ENCODE measurements around the gene OCA2.

The OCA2 gene

GRCh38 chr15:27764339-27764738 lies 334.8 kb downstream of the OCA2 start:
- no peak overlapping the region for H3K4me3 ChIP-seq (ENCODE audit: control insufficient read depth, low read depth, low read length)
- TF ChIP-seq CTCF (conservative IDR thresholded peaks at IDR 0.05; ENCODE audit: control insufficient read depth, insufficient read depth, low read depth, low read length), result no peak
- no peak for DNase-seq (ENCODE audit: low read depth)

GRCh38 chr15:27763514-27763913 lies 335.6 kb downstream of the OCA2 start:
- TF ChIP-seq CTCF (conservative IDR thresholded peaks at IDR 0.05; ENCODE audit: control insufficient read depth, insufficient read depth, low read depth, low read length), result no peak
- H3K4me3 ChIP-seq (ENCODE audit: control insufficient read depth, low read depth, low read length), result no peak overlapping the region
- DNase-seq (ENCODE audit: low read depth), result no peak

- no peak for TF ChIP-seq CTCF (conservative IDR thresholded peaks at IDR 0.05; ENCODE audit: control insufficient read depth, insufficient read depth, low read depth, low read length)
- no peak for DNase-seq (ENCODE audit: low read depth)
Observed at GRCh38 chr15:27762471-27762870, 336.6 kb downstream of the OCA2 start.

GRCh38 chr15:27757052-27757451 lies 342.1 kb downstream of the OCA2 start:
- no peak for TF ChIP-seq CTCF (conservative IDR thresholded peaks at IDR 0.05; ENCODE audit: control insufficient read depth, insufficient read depth, low read depth, low read length)
- no peak for DNase-seq (ENCODE audit: low read depth)
- no peak overlapping the region for H3K4me3 ChIP-seq (ENCODE audit: control insufficient read depth, low read depth, low read length)

More at GRCh38 chr15:27762471-27762870, 336.6 kb downstream of the OCA2 start:
- no peak overlapping the region for H3K4me3 ChIP-seq (ENCODE audit: control insufficient read depth, low read depth, low read length)

- no peak for DNase-seq (ENCODE audit: low read depth)
- no peak for TF ChIP-seq CTCF (conservative IDR thresholded peaks at IDR 0.05; ENCODE audit: control insufficient read depth, insufficient read depth, low read depth, low read length)
- no peak overlapping the region for H3K4me3 ChIP-seq (ENCODE audit: control insufficient read depth, low read depth, low read length)
Observed at GRCh38 chr15:27752691-27753090, 346.4 kb downstream of the OCA2 start.

GRCh38 chr15:27747997-27748396 lies 351.1 kb downstream of the OCA2 start:
- DNase-seq (ENCODE audit: low read depth), result no peak
- no peak for TF ChIP-seq CTCF (conservative IDR thresholded peaks at IDR 0.05; ENCODE audit: control insufficient read depth, insufficient read depth, low read depth, low read length)
- H3K4me3 ChIP-seq (ENCODE audit: control insufficient read depth, low read depth, low read length), result no peak overlapping the region

GRCh38 chr15:27746401-27746955 lies 352.6 kb downstream of the OCA2 start:
- no peak for DNase-seq (ENCODE audit: low read depth)
- no peak overlapping the region for H3K4me3 ChIP-seq (ENCODE audit: control insufficient read depth, low read depth, low read length)
- TF ChIP-seq CTCF (conservative IDR thresholded peaks at IDR 0.05; ENCODE audit: control insufficient read depth, insufficient read depth, low read depth, low read length), result no peak
